H1 (cell line): Measurements from ENCODE around the gene RSU1. TPM values are rescaled to one million over a fixed set of nuclear protein-coding genes. Genes with fewer than 3 reads are reported as not detected.

Experiments
- CTCF ChIA-PET: fragments of 300-600 bp; sonication (Branson Sonifier 250); formaldehyde crosslinking; loops from one replicate; lab custom pipeline; 2021; ENCODE audit not compliant: partially characterized antibody; lab: Charles Lee
- POLR2A ChIA-PET: fragments of 300-600 bp; sonication (Branson Sonifier 250); formaldehyde crosslinking; loops from one replicate; lab custom pipeline; 2021; ENCODE audit warnings: inconsistent platforms; ENCODE audit not compliant: partially characterized antibody; lab: Charles Lee
- DNase-seq, 2 experiments: peaks; one replicate each; pipeline versions ENCODE4 v3.0.0 to v3.0.0-alpha.2; 2010 to 2022; ENCODE audit warnings: low spot score in 2 of 2, low read depth in 1 of 2, mixed read lengths in 1 of 2
- FAIRE-seq: peaks from 2 replicates; lab custom pipeline; 2011; peaks lifted over from hg19 to GRCh38; lab: Jason Lieb, UNC
- H2AFZ ChIP-seq: 2 replicates; pipeline ENCODE4 v1.8.1; 2012; ENCODE audit warnings: low read length, inconsistent platforms
- H2AK5ac ChIP-seq: 2 replicates; pipeline ENCODE4 v1.6.1; 2013; ENCODE audit warnings: low read depth, low read length
- H2BK120ac ChIP-seq: replicated peaks from 2 replicates; pipeline ENCODE3; 2013; ENCODE audit warnings: low read depth, low read length, inconsistent platforms
- H2BK12ac ChIP-seq: 2 replicates; pipeline ENCODE4 v1.6.1; 2013; ENCODE audit warnings: low read depth, low read length
- H2BK15ac ChIP-seq: 2 replicates; pipeline ENCODE4 v1.6.1; 2013; ENCODE audit warnings: low read length
- H2BK20ac ChIP-seq: 2 replicates; pipeline ENCODE4 v1.6.1; 2013; ENCODE audit warnings: low read length
- H2BK5ac ChIP-seq: 2 replicates; pipeline ENCODE4 v1.6.1; 2013; ENCODE audit warnings: low read depth, low read length
- H3K14ac ChIP-seq: 2 replicates; pipeline ENCODE4 v1.6.1; 2013; ENCODE audit warnings: inconsistent platforms; ENCODE audit not compliant: insufficient read length
- H3K18ac ChIP-seq: 2 replicates; pipeline ENCODE4 v1.6.1; 2013; ENCODE audit warnings: low read length; ENCODE audit errors: extremely low read depth
- H3K23ac ChIP-seq: 2 replicates; pipeline ENCODE4 v1.6.1; 2013; ENCODE audit warnings: inconsistent platforms; ENCODE audit not compliant: insufficient read length
- H3K23me2 ChIP-seq: 2 replicates; pipeline ENCODE4 v1.6.1; 2013; ENCODE audit warnings: low read depth, low read length
- H3K27ac ChIP-seq: 2 replicates; pipeline ENCODE4 v1.6.1; 2011; ENCODE audit warnings: low read depth, low read length, inconsistent platforms
- H3K27me3 ChIP-seq, 4 experiments: replicated peaks in 1 of 4; 1 replicate in 1 of 4; 2 replicates in 3 of 4; pipeline versions ENCODE4 v1.6.1 to v1.8.1; 2011 to 2013; ENCODE audit warnings: low read length in 3 of 4, mild to moderate bottlenecking in 3 of 4, inconsistent platforms in 2 of 4, mixed read lengths in 2 of 4, moderate library complexity in 1 of 4; ENCODE audit not compliant: control insufficient read depth in 3 of 4, insufficient read depth in 3 of 4; ENCODE audit errors: extremely low read depth in 1 of 4
- H3K36me3 ChIP-seq, 4 experiments: 2 replicates each; pipeline versions ENCODE4 v1.6.1 to v1.8.1; 2011 to 2013; ENCODE audit warnings: mild to moderate bottlenecking in 4 of 4, low read length in 3 of 4, moderate library complexity in 2 of 4, control low read depth in 1 of 4, inconsistent platforms in 1 of 4; ENCODE audit not compliant: insufficient read depth in 4 of 4, control insufficient read depth in 2 of 4
- H3K4ac ChIP-seq: replicated peaks from 2 replicates; pipeline ENCODE3; 2013; ENCODE audit warnings: low read length, low read depth, mixed read lengths, inconsistent platforms; ENCODE audit not compliant: insufficient read length
- H3K4me1 ChIP-seq, 4 experiments: replicated peaks in 1 of 4; 1 replicate in 1 of 4; 2 replicates in 3 of 4; pipeline versions ENCODE4 v1.6.1 to v1.8.1; 2011 to 2013; ENCODE audit warnings: low read length in 3 of 4, inconsistent platforms in 2 of 4, mixed read lengths in 1 of 4; ENCODE audit not compliant: insufficient read depth in 4 of 4, control insufficient read depth in 3 of 4
- H3K4me2 ChIP-seq, 2 experiments: 2 replicates each; pipeline versions ENCODE4 v1.6.1 to v1.8.1; 2011 to 2013; ENCODE audit warnings: low read depth in 2 of 2, low read length in 2 of 2, control low read depth in 1 of 2, inconsistent platforms in 1 of 2, mild to moderate bottlenecking in 1 of 2; ENCODE audit not compliant: insufficient read depth in 1 of 2
- H3K4me3 ChIP-seq, 4 experiments: fragments of 200-600, 300-600 bp in 1 of 4; sonication (generic), shearing (Covaris generic), sonication (Bioruptor Twin) in 1 of 4; 2 replicates each; pipeline versions ENCODE4 v1.5.1 to v1.8.1; 2011 to 2016; ENCODE audit warnings: low read length in 4 of 4, low read depth in 3 of 4, control low read depth in 2 of 4, inconsistent platforms in 2 of 4, mild to moderate bottlenecking in 2 of 4, mixed read lengths in 1 of 4, moderate library complexity in 1 of 4; ENCODE audit not compliant: insufficient read depth in 2 of 4; ENCODE audit errors: extremely low read depth in 1 of 4
- H3K56ac ChIP-seq: replicated peaks from 2 replicates; pipeline ENCODE3; 2013; ENCODE audit warnings: low read depth, mild to moderate bottlenecking, mixed read lengths, low read length, inconsistent platforms; ENCODE audit not compliant: insufficient read length
- H3K79me1 ChIP-seq: 2 replicates; pipeline ENCODE4 v1.6.1; 2013; ENCODE audit warnings: low read depth, low read length, control low read depth
- H3K79me2 ChIP-seq, 2 experiments: 2 replicates each; pipeline versions ENCODE4 v1.6.1 to v1.8.1; 2012 to 2013; ENCODE audit warnings: low read length in 2 of 2, mild to moderate bottlenecking in 2 of 2, inconsistent platforms in 1 of 2; ENCODE audit not compliant: insufficient read depth in 2 of 2, control insufficient read depth in 1 of 2
- H3K9ac ChIP-seq, 4 experiments: replicated peaks in 1 of 4; 1 replicate in 1 of 4; 2 replicates in 3 of 4; pipeline versions ENCODE4 v1.6.1 to v1.8.1; 2011 to 2013; ENCODE audit warnings: low read depth in 3 of 4, low read length in 3 of 4, control low read depth in 2 of 4, mild to moderate bottlenecking in 2 of 4, moderate library complexity in 2 of 4, inconsistent platforms in 1 of 4; ENCODE audit errors: extremely low read depth in 1 of 4
- H3K9me3 ChIP-seq, 2 experiments: 2 replicates each; pipeline versions ENCODE4 v1.6.1 to v1.8.1; 2012 to 2013; ENCODE audit warnings: mild to moderate bottlenecking in 2 of 2, moderate library complexity in 2 of 2, control low read depth in 1 of 2, inconsistent platforms in 1 of 2, low read depth in 1 of 2, low read length in 1 of 2, mixed read lengths in 1 of 2; ENCODE audit not compliant: insufficient read depth in 2 of 2
- H4K20me1 ChIP-seq, 2 experiments: replicated peaks in 1 of 2; 2 replicates each; pipeline versions ENCODE3 to v1.8.1; 2011 to 2013; ENCODE audit warnings: inconsistent platforms in 2 of 2, low read length in 2 of 2, mild to moderate bottlenecking in 1 of 2; ENCODE audit not compliant: insufficient read depth in 2 of 2, control insufficient read depth in 1 of 2
- H4K5ac ChIP-seq: 2 replicates; pipeline ENCODE4 v1.6.1; 2013; ENCODE audit warnings: low read length, low read depth, mixed read lengths, inconsistent platforms; ENCODE audit not compliant: insufficient read length
- H4K8ac ChIP-seq: 2 replicates; pipeline ENCODE4 v1.8.0; 2013; ENCODE audit warnings: mild to moderate bottlenecking, moderate library complexity, low read length, inconsistent platforms; ENCODE audit not compliant: insufficient read depth; ENCODE audit errors: extremely low read depth
- H4K91ac ChIP-seq: replicated peaks from 2 replicates; pipeline ENCODE3; 2013; ENCODE audit warnings: low read length, mixed read lengths, inconsistent platforms; ENCODE audit not compliant: insufficient read length
- TCF12 ChIP-seq: IDR thresholded peaks from 2 replicates; pipeline ENCODE4 v1.6.1; 2011; ENCODE audit warnings: low read depth, mild to moderate bottlenecking, low read length
- USF2 ChIP-seq: IDR thresholded peaks from 2 replicates; pipeline ENCODE4 v1.6.1; 2011; ENCODE audit warnings: low read length, improper control_type of control experiment
- WGBS, 2 experiments: shearing (Covaris generic) in 1 of 2; methylation state at CpG; one replicate each; pipeline versions ENCODE4 v1.1.6 to v1.1.7; 2013 to 2015; ENCODE audit warnings: low lambda C conversion rate in 2 of 2, mixed read lengths in 2 of 2, inconsistent platforms in 1 of 2, low coverage in 1 of 2, missing lambda C conversion rate in 1 of 2; ENCODE audit not compliant: insufficient replicate concordance in 2 of 2, insufficient coverage in 1 of 2, insufficient read length in 1 of 2; ENCODE audit errors: extremely low coverage in 1 of 2, missing lambda C conversion rate in 1 of 2; 5-methylcytosine and 5-hydroxymethylcytosine counted together
- polyA plus RNA-seq, 7 experiments: library from polyadenylated mRNA; depleted of rRNA in 3 of 7; stranded (reverse) in 5 of 7; unstranded in 2 of 7; fragments of >200 nt in 5 of 7; fragments of 200-250 nt in 2 of 7; gene quantifications; 1 replicate in 5 of 7; 2 replicates in 1 of 7; 4 replicates in 1 of 7; pipeline versions ENCODE4 v1.2.1 to v1.2.3, GENCODE V29; 2011 to 2013; ENCODE audit warnings: missing spikeins in 2 of 7, mixed read lengths in 2 of 7
- total RNA-seq: library from RNA; stranded (reverse); fragmentation: NEBNext Ultra II Directional; extraction: Animal tissue kit (Norgen Biotek cat#: 25700); gene quantifications from 2 replicates; pipeline ENCODE4 v1.2.1, GENCODE V29; 2021

RSU1 gene
- total and polyA plus RNA-seq, 2 of the 8 experiments (the other 6 are each of a cell fraction or from before 2014, with no cell fraction given): 50.0 to 68.2 TPM

GRCh38 chr10:16640153-16640552, 177.1 kb downstream of the RSU1 start:
- Histone ChIP-seq H3K18ac (no peak overlapping the region), H3K4me2 (no peak overlapping the region), H3K56ac (no peak overlapping the region), H4K8ac (no peak overlapping the region), H3K23ac (no peak overlapping the region), H3K79me2 (no peaks in the 10 kb centered on the region), H2BK15ac (no peak overlapping the region), H3K36me3 (no peaks in the 10 kb centered on the region), H3K27me3 (no peaks in the 10 kb centered on the region), H3K9ac (no peak overlapping the region), H2AK5ac (no peak overlapping the region), H3K9me3 (no peaks in the 10 kb centered on the region), H3K14ac (no peak overlapping the region), H3K27ac (no peak overlapping the region), H4K5ac (no peak overlapping the region), H3K79me1 (no peaks in the 10 kb centered on the region), H3K4me3 (no peak overlapping the region), H3K4me1 (peaks cover 2 to 7% (median 3%) of the 10 kb centered on the region in 4 experiments; a peak in 5 of 7 replicates), H4K91ac (no peak overlapping the region), H2BK120ac (no peak overlapping the region), H2AFZ (no peak overlapping the region)
- FAIRE-seq: no peak
- CTCF ChIA-PET: no interaction called here
- DNase-seq: no peak
- WGBS, 2 experiments: 77% methylated on average over 2 of the region's 2 CpGs; no CpG with 5 or more reads in 1 of the 2 experiments
- TF ChIP-seq USF2: no peak
- TF ChIP-seq TCF12: no peak
- TF ChIP-seq, all 59 proteins: peak for 0
- H2BK20ac ChIP-seq: no peak overlapping the region
- H3K4ac ChIP-seq: no peak overlapping the region
- no peaks in the 10 kb centered on the region for H4K20me1 ChIP-seq
- H3K23me2 ChIP-seq: no peaks in the 10 kb centered on the region
- POLR2A ChIA-PET: no interaction called here
- H2BK5ac ChIP-seq: no peak overlapping the region
- H2BK12ac ChIP-seq: no peak overlapping the region
